Measurements from ENCODE around the gene RHOBTB3. TPM values are rescaled to one million over a fixed set of nuclear protein-coding genes. Genes with fewer than 3 reads are reported as not detected.
"Not testable (repeated sequence)": the region's sequence is repeated elsewhere in the genome, so short reads cannot be mapped to it uniquely, and the experiment has no call there.

RHOBTB3 gene
- total RNA-seq, 6 experiments from 2014 or later = 24.1 to 49.1 (median 38.9) TPM

- H3K4me1 ChIP-seq = peaks cover 0 to 41% (median 9%) of the 10 kb centered on the region in 4 donors
- no peak for DNase-seq
- H3K27me3 ChIP-seq = no peaks in the 10 kb centered on the region
- intact Hi-C loops (cut with DNase I) = no loop called here
- H3K4me3 ChIP-seq = no peak overlapping the region
- peak in 1 of 4 donors; percentile 3 for ATAC-seq
- no peaks in the 10 kb centered on the region for H3K36me3 ChIP-seq
- no peaks in the 10 kb centered on the region for H3K9me3 ChIP-seq
- TF ChIP-seq CTCF (IDR thresholded peaks at IDR 0.05) (no peak), POLR2A (IDR thresholded peaks at IDR 0.05) (no peak)
- no peak overlapping the region for H3K27ac ChIP-seq
Observed at GRCh38 chr5:95832664-95833063, 101.5 kb downstream of the RHOBTB3 start.

GRCh38 chr5:95835682-95836385 lies 104.7 kb downstream of the RHOBTB3 start:
- Histone ChIP-seq H3K27ac (peak overlapping the region; percentile 87 to 97 (median 97)), H3K9me3 (no peaks in the 10 kb centered on the region), H3K27me3 (no peaks in the 10 kb centered on the region), H3K36me3 (no peaks in the 10 kb centered on the region), H3K4me3 (peak overlapping the region; percentile 35 to 64 (median 57)), H3K4me1 (peaks cover 0 to 31% (median 5%) of the 10 kb centered on the region in 4 donors)
- intact Hi-C loops (cut with DNase I) = no loop called here
- peak in 1 of 3 donors; percentile 58 for DNase-seq
- peak; percentile 27 to 35 (median 30) for ATAC-seq
- TF ChIP-seq CTCF (IDR thresholded peaks at IDR 0.05) = no peak
- peak; percentile 39 for TF ChIP-seq POLR2A (IDR thresholded peaks at IDR 0.05)
- WGBS (ENCODE audit: insufficient coverage, low coverage, low lambda C conversion rate, missing lambda C conversion rate) = 8% methylated on average over 10 of the region's 10 CpGs

- no peaks in the 10 kb centered on the region for H3K27me3 ChIP-seq
- H3K9me3 ChIP-seq = no peaks in the 10 kb centered on the region
- DNase-seq (no peak), ATAC-seq (peak in 1 of 4 donors; percentile 33)
- 78% methylated on average over 1 of the region's 1 CpG for WGBS (ENCODE audit: insufficient coverage, low coverage, low lambda C conversion rate, missing lambda C conversion rate)
- TF ChIP-seq POLR2A (IDR thresholded peaks at IDR 0.05) (peak; percentile 25), CTCF (IDR thresholded peaks at IDR 0.05) (no peak)
- intact Hi-C loops (cut with DNase I) = no loop called here
- no peaks in the 10 kb centered on the region for H3K36me3 ChIP-seq
- no peak overlapping the region for H3K4me3 ChIP-seq
- H3K27ac ChIP-seq = peak overlapping the region; percentile 87 to 97 (median 97)
- H3K4me1 ChIP-seq = peaks cover 0 to 31% (median 5%) of the 10 kb centered on the region in 4 donors
Observed at GRCh38 chr5:95836544-95836943, 105.4 kb downstream of the RHOBTB3 start.

- Histone ChIP-seq H3K4me1 (peaks cover 0 to 31% (median 5%) of the 10 kb centered on the region in 4 donors), H3K27ac (peak overlapping the region in 2 of 3 donors; percentile 87 to 97)
- H3K36me3 ChIP-seq; DNase-seq; ATAC-seq; H3K4me3 ChIP-seq; H3K27me3 ChIP-seq; intact Hi-C loops (cut with DNase I); H3K9me3 ChIP-seq: not testable (repeated sequence)
- WGBS (ENCODE audit: insufficient coverage, low coverage, low lambda C conversion rate, missing lambda C conversion rate) = 100% methylated on average over 1 of the region's 4 CpGs
Observed at GRCh38 chr5:95836971-95837370, 105.8 kb downstream of the RHOBTB3 start.

- intact Hi-C loops (cut with DNase I) = no loop called here
- TF ChIP-seq POLR2A (IDR thresholded peaks at IDR 0.05) = no peak
- TF ChIP-seq CTCF (IDR thresholded peaks at IDR 0.05) = no peak
- ATAC-seq = no peak
- Histone ChIP-seq H3K27me3 (no peaks in the 10 kb centered on the region), H3K36me3 (no peaks in the 10 kb centered on the region), H3K9me3 (no peaks in the 10 kb centered on the region), H3K27ac (peak overlapping the region in 1 of 3 donors; percentile 87), H3K4me1 (peaks cover 0 to 36% (median 7%) of the 10 kb centered on the region in 4 donors), H3K4me3 (no peak overlapping the region)
- 92% methylated on average over 5 of the region's 5 CpGs for WGBS (ENCODE audit: insufficient coverage, low coverage, low lambda C conversion rate, missing lambda C conversion rate)
- no peak for DNase-seq
Observed at GRCh38 chr5:95837492-95837891, 106.4 kb downstream of the RHOBTB3 start.
